HUES48 (cell line): ENCODE results near the gene SPNS2.

Experiments
- H3K27ac ChIP-seq: one replicate; pipeline ENCODE4 v1.7.0; 2013; ENCODE audit warnings: low read depth, low read length, inconsistent platforms
- H3K27me3 ChIP-seq: 2 replicates; pipeline ENCODE4 v1.6.1; 2013; ENCODE audit warnings: mild to moderate bottlenecking, low read length; ENCODE audit not compliant: control insufficient read depth, insufficient read depth
- H3K36me3 ChIP-seq: 2 replicates; pipeline ENCODE4 v1.6.1; 2013; ENCODE audit warnings: low read length; ENCODE audit not compliant: control insufficient read depth, insufficient read depth
- H3K4me1 ChIP-seq: 2 replicates; pipeline ENCODE4 v1.6.1; 2013; ENCODE audit warnings: mild to moderate bottlenecking, low read length; ENCODE audit not compliant: control insufficient read depth, insufficient read depth
- H3K4me3 ChIP-seq: 2 replicates; pipeline ENCODE4 v1.5.1; 2013; ENCODE audit warnings: mild to moderate bottlenecking, low read depth, low read length
- H3K9ac ChIP-seq: 2 replicates; pipeline ENCODE4 v1.6.1; 2013; ENCODE audit warnings: mild to moderate bottlenecking, low read depth, low read length, moderate library complexity
- H3K9me3 ChIP-seq: 2 replicates; pipeline ENCODE4 v1.6.1; 2013; ENCODE audit warnings: low read length; ENCODE audit not compliant: control insufficient read depth, insufficient read depth

The SPNS2 gene, protein sequence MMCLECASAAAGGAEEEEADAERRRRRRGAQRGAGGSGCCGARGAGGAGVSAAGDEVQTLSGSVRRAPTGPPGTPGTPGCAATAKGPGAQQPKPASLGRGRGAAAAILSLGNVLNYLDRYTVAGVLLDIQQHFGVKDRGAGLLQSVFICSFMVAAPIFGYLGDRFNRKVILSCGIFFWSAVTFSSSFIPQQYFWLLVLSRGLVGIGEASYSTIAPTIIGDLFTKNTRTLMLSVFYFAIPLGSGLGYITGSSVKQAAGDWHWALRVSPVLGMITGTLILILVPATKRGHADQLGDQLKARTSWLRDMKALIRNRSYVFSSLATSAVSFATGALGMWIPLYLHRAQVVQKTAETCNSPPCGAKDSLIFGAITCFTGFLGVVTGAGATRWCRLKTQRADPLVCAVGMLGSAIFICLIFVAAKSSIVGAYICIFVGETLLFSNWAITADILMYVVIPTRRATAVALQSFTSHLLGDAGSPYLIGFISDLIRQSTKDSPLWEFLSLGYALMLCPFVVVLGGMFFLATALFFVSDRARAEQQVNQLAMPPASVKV

DNA sequence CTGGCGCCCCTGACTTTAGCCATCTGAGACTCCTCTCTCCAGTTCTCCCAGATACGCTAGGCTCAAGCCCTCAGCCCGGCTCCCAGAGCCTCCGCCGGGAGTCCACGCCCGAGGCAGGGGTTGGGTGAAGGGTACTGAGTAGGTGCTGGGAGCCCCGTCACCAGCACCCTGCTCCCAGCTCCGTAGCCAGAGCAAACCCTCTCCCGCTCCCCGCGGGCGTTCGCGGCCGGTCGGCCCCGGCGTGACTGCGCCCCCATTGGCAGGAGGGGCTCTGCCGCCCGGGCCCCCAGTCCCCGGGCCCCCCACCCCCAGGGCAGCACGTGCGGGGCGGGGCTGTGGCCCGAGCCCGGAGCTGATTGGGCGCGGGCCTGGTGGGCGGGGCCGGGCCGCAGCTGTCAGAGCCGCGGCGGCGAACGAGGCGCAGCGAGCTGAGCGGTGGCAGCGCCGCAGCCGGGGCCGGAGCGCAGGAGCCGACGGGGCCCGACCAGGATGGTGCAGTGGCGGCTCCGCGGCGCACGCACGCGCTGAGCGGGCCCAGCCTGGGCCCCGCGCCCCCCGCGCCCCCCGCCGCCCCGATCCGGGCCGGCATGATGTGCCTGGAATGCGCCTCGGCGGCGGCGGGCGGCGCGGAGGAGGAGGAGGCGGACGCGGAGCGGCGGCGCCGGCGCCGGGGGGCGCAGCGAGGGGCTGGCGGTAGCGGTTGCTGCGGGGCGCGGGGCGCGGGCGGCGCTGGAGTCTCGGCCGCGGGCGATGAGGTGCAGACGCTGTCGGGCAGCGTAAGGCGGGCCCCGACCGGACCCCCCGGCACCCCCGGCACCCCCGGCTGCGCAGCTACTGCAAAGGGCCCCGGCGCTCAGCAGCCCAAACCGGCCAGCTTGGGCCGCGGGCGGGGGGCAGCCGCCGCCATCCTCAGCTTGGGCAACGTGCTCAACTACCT, at the start of gene SPNS2:
SPNS2 (plus strand) TSS at position 421 of the 937 bp plus-strand sequence; CDS start at position 588, 167 bp downstream.
- Histone ChIP-seq H3K27me3 (peaks cover 50% of the 10 kb centered on the region), H3K27ac (no peak within 1 kb of the TSS), H3K36me3 (no peaks in the 10 kb centered on the region), H3K4me3 (peak within 1 kb of the TSS; percentile 65), H3K9me3 (no peaks in the 10 kb centered on the region), H3K4me1 (no peaks in the 10 kb centered on the region; the same call in 1 of the 2 replicates), H3K9ac (no peak within 1 kb of the TSS)

DNA sequence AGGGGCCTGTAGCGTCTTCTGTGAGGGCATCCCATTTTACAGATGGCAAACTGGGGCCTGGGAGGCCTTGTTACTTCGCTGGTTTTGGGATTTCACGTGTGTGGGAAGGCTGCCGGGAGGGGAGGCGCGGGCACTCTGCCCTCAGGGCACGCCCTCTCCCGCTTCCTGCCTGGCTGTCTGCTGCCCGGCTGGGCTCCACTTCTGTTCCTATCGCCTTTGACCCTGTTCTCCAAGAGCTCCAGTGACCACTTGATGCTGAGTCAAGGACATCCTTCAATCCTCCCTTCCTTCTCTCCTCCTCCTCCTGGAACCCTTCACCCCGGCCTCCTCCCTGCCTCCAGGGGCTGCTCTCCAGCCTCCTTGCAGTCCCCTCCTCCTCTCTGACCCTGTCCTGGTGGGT, 48.9 kb upstream of the SPNS2 start:
- H3K4me1 ChIP-seq: no peaks in the 10 kb centered on the region
- no peaks in the 10 kb centered on the region for H3K36me3 ChIP-seq
- H3K9me3 ChIP-seq: no peaks in the 10 kb centered on the region
- H3K27me3 ChIP-seq: no peaks in the 10 kb centered on the region
- H3K27ac ChIP-seq: no peak overlapping the region
- H3K4me3 ChIP-seq: no peak overlapping the region
- no peak overlapping the region for H3K9ac ChIP-seq

DNA sequence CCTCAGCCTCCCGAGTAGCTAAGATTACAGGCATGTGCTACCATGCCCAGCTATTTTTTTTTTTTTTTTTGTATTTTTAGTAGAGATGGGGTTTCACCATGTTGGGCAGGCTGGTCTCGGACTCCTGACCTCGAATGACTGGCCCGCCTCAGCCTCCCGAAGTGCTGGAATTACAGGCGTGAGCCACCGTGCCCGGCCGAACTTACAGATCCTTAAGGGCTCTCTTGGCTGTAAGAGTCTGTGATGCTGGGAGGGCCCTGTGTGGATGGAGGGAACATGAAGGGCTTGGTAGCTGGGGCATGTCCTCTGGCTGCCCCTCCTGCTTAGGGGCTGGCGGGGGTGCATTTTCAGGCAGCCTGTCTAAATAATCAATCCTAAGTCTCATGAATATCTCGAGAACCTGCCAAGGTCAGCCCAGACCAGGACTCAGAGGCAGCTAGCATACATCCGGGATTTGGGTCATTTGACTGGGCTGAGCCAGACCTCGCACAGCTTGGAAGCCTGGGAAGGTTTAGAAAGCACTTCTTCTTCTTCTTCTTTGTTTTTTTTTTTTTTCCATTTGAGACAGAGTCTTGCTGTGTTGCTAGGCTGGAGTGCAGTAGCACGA, 47.9 kb upstream of the SPNS2 start:
- Histone ChIP-seq H3K9me3 (no peaks in the 10 kb centered on the region), H3K27me3 (no peaks in the 10 kb centered on the region), H3K4me1 (no peaks in the 10 kb centered on the region), H3K36me3 (no peaks in the 10 kb centered on the region), H3K4me3 (no peak overlapping the region), H3K9ac (no peak overlapping the region), H3K27ac (no peak overlapping the region)

DNA sequence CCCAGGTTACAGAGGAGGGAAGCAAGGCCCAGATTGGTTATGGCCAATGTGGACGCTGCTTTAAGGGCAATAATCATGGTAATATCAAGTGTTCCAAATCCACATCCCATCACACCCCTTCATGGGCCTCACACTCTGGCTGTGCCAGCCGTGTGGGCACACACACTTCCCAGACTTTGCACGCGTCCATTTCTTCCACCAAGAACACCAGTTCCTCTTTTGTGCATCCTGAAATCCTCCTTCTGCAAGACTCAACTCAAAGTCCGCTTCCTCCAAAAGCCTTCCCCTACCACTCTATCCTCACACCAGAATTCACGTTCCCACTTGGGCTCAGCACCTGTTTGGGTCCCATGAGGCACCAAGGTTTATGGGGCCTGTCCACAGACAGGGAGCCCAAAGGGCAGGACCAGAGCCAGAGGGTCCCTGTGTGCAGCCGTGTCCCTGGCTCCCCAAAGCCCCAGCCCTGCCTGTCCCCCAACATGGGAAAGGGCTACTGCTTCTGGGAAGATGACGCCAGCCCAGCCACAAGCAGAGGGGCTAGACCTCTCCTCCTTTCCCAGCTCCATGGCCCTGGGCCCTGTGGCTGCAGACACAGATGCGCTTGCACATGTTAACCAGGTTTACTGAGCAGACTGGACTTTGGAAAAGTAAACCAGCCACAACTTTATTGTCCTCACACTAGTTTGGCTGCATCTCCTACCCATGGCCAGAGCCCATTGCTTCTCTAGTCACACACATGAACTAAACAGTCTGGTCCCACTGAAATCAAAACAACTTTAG, 44.7 kb upstream of the SPNS2 start:
- no peaks in the 10 kb centered on the region for H3K27me3 ChIP-seq
- no peaks in the 10 kb centered on the region for H3K4me1 ChIP-seq
- H3K27ac ChIP-seq: no peak overlapping the region
- no peaks in the 10 kb centered on the region for H3K9me3 ChIP-seq
- no peak overlapping the region for H3K9ac ChIP-seq
- no peaks in the 10 kb centered on the region for H3K36me3 ChIP-seq
- no peak overlapping the region for H3K4me3 ChIP-seq

DNA sequence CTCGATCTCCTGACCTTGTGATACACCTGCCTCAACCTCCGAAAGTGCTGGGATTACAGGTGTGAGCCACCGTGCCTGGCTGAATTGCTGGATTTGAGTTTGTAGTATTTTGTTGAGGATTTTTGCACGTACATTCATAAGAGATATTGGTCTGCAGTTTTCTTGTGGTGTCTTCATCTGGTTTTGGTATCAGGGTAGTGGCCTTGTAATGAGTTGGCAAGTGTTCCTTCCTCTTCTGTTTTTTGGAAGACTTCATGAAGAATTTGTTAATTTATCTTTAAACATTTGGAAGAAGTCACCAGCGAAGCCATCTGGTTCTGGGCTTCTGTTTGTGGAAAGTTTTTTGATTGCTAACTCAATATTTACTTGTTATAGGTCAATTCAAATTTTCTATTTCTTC, 38.0 kb upstream of the SPNS2 start:
- H3K36me3 ChIP-seq: no peaks in the 10 kb centered on the region
- H3K27ac ChIP-seq: no peak overlapping the region
- no peaks in the 10 kb centered on the region for H3K9me3 ChIP-seq
- no peaks in the 10 kb centered on the region for H3K4me1 ChIP-seq
- no peak overlapping the region for H3K4me3 ChIP-seq
- H3K9ac ChIP-seq: no peak overlapping the region
- no peaks in the 10 kb centered on the region for H3K27me3 ChIP-seq

DNA sequence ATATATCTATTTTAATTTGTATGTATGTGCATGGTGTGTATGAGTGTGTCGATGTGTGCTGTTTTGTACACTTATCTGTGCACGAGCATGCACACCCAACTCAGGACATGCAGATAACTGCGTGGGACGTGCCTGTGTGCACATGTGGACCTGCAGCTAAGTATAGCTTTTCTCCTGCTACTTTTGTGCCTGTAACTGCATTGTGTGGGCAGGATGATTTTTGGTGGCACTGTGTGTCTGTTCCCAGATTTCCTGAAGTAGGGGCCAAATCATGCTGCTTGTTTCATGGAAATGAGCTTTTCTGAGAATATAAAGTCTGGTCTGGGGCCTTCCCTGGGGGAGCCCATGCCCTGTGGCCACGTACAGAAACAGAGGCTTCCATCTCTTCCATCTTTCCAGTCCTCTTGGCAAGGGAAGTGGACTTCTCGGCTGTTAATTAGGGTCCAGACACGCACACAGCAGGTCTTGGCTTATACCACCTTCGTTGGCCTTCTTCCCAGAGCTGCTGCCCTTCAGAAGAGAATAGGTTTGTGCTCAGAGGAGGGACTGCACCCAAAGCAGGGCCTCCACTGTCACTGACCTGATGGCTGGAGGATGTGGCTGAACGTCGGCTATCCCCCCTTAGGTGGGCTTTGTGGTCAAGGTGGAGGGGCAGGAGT, 34.7 kb upstream of the SPNS2 start:
- Histone ChIP-seq H3K4me3 (no peak overlapping the region), H3K36me3 (no peaks in the 10 kb centered on the region), H3K9ac (no peak overlapping the region), H3K27ac (no peak overlapping the region), H3K27me3 (no peaks in the 10 kb centered on the region), H3K4me1 (no peaks in the 10 kb centered on the region), H3K9me3 (no peaks in the 10 kb centered on the region)

DNA sequence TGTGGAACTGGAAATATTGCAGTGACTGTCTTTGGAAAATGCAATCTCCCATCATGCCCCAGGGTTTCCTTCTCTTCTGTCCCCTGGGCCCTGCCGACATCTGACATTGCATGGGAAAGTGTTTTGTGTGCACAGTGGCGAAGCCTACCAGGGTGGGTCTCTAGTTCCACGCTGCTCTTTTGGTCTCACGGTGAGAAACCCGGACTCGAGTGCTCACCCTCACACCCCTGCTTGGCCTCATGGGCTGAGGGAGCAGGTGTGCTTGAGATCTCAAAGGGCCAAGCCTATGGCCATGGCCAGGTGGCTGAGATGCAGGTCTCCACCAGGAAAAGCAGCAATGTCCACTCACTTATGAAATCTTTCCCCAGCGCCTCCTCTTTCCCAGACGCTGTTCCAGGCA, 32.9 kb upstream of the SPNS2 start:
- no peaks in the 10 kb centered on the region for H3K36me3 ChIP-seq
- H3K4me1 ChIP-seq: no peaks in the 10 kb centered on the region
- no peak overlapping the region for H3K27ac ChIP-seq
- H3K9me3 ChIP-seq: no peaks in the 10 kb centered on the region
- no peak overlapping the region for H3K4me3 ChIP-seq
- H3K9ac ChIP-seq: no peak overlapping the region
- H3K27me3 ChIP-seq: no peaks in the 10 kb centered on the region

DNA sequence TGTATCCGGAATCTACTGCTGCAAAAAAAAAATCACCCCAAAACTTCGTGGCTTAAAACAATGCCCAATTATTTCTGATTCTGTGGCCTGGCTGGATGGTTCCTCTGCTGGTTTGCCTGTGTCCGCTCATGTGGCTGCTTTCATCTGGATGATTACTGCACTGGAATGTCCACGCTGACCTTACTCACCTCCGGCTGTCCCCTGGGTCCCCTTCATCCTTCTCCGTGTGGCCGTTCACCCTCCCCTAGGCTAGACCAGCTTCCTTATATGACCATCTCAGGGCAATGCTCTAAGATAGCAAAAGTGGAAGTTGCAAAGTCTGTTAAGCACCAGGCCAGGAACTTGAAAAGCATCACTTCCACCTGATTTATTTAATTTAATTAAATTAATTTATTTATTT, 31.4 kb upstream of the SPNS2 start:
- no peaks in the 10 kb centered on the region for H3K4me1 ChIP-seq
- H3K9ac ChIP-seq: no peak overlapping the region
- no peaks in the 10 kb centered on the region for H3K36me3 ChIP-seq
- H3K27me3 ChIP-seq: no peaks in the 10 kb centered on the region
- H3K4me3 ChIP-seq: no peak overlapping the region
- H3K9me3 ChIP-seq: no peaks in the 10 kb centered on the region
- H3K27ac ChIP-seq: no peak overlapping the region

DNA sequence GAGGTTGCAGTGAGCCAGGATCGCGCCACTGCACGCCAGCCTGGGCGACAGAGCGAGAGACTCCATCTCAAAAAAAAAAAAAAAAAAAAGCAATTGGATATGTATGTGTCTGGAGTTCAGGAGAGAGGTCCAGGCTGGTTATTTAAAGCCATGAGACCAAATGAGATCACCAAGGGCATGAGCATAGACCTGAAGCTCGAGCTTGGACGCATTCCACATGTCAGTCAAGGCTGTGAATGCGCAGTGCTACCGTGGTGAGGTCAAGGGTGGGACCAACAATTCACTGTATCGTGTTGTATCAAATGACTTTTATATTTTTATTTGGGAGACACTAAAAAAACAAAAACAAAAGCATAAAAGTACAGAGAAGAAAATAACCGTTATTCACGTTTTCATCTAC, 29.1 kb upstream of the SPNS2 start:
- no peaks in the 10 kb centered on the region for H3K9me3 ChIP-seq
- no peak overlapping the region for H3K27ac ChIP-seq
- H3K4me3 ChIP-seq: no peak overlapping the region
- H3K4me1 ChIP-seq: no peaks in the 10 kb centered on the region
- H3K27me3 ChIP-seq: no peaks in the 10 kb centered on the region
- no peak overlapping the region for H3K9ac ChIP-seq
- no peaks in the 10 kb centered on the region for H3K36me3 ChIP-seq

DNA sequence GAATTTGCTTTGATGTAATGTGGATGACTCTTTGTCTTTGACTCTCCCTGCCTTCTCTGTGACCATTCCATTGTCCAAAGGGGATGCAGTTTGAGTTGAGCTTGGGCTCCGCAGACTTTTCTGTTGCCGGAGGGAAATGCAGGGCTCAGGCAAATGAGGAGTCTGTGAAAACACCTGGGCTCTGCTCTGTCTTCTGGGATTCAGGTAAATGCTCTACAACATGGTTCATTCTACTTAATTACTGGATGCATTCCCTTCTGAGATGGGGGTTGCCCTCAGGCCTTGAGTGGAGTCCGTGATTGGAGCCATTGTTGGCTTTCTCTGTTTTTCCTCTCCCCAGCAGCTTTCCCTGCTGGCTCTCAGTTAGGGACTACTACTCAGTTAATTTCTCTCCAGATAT, 26.4 kb upstream of the SPNS2 start:
- no peak overlapping the region for H3K9ac ChIP-seq
- H3K4me3 ChIP-seq: no peak overlapping the region
- no peaks in the 10 kb centered on the region for H3K4me1 ChIP-seq
- H3K9me3 ChIP-seq: no peaks in the 10 kb centered on the region
- no peaks in the 10 kb centered on the region for H3K36me3 ChIP-seq
- no peak overlapping the region for H3K27ac ChIP-seq
- no peaks in the 10 kb centered on the region for H3K27me3 ChIP-seq
